ENCODE results near the gene SLIT3.

Gene SLIT3

DNA sequence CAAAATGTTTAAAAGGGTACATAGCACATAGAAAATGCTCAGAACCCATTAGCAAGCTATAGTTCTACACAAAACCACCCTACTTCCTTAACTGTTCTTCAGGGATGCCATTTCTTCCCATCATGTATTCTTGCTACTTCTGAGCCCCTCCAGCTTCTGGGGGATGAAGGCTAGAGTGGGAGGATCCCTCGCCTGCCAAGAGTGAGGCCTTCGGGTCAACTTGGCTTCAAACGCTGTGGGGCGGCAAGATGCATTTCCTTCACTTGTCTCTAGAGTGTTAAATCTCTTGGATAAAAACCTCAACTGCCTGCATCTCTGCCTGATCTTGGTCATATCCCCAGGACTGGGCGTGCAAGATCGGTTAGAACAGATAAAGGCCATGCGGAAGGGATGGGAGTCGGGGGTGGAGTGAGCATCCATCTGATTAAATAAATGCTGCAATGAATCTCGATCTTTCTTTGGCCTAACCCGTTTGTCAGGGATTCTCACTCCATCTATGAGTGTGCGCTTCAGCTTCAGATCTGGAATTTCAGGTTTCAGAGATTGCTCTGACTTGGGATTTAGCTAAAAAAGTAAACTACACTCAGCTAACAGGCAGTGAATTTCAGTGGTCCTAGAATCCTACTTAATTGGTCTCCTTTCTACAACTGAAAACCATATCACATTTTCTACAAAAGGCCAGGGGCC, 603.8 kb downstream of the SLIT3 start:
- DNase-seq (ENCODE audit: low spot score), result no peak

DNA sequence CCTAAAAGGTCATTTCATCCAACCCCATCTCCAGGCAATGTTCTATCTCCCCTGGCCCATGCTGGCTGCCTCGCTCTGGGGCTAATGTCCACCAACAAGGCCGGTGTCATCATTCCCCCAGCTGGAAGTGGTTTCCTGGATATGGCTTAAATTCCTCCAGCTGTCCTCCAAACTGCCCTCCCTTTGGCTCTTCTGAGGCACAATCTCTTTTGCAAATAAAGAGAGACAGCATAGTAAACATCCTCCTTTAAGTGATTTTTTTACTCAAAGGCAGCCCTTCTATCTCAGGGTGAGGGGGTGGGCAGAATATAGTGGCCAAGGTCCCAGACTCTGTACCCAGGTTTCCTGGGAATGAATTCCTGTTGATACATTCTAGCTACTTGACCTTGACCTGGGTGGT, 604.3 kb downstream of the SLIT3 start:
- DNase-seq (ENCODE audit: low spot score), result no peak

DNA sequence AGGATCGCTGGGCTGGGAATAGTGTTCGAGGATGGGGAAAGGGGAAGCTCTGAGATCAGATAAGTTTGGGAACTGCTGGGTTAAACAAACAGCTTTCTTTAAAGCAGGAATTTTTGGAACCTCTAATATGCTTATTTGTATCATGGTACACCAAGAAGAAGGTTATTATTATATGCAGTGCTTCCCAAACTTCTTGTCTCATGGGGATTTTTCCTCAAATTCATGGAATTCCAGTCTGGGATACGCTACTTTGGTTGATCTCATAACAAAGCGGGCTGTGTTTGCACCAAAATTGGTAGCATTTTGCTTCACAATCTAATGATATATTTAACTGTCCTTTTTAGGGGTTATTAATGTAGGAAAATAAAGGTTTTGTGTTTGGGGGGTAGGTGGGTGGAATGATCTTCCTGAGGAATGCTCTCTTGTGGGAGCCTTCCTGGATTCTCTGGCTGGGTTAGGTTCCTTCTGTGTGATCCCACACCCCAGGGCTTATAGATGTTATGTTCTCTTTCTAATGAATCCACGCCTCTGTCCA, 605.6 kb downstream of the SLIT3 start:
- DNase-seq (ENCODE audit: low spot score), result no peak

DNA sequence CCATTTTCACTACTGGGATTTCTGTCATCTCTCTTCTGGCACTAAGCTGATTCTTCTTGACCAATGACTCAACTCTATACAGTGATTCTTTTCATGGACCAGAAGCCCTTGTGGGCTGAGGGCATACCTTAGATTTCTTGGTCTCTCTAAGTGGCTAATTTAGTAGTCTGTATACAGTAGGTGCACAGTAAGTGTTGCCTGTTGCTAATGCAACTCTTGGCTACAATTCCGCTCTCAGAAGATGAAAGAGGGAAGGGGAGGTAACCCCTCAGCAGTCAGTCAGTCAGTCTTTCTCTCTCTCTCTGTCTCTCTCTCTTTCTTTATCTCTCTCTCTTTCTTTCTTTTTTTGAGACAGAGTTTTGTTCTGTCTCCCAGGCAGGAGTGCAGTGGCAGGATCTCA, 606.6 kb downstream of the SLIT3 start:
- DNase-seq (ENCODE audit: low spot score), result no peak

DNA sequence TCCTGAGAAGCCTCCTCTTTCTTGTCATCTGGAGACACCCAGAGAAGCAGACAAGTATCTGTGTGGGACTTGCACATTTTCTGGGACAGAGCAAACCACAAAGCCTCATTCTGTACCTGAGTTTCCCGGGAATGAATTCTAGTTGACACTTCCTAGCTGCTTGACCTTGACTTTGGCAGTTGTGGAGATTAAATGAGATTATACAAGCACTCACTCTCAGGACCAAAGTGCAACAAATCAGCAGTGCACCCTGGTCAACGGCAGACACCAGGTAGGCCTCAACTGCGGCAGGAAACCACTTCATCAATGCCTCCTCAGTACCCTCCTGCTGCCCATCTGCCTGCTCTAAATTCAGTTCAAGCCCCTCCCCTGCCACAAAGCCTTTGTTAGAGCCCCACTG, 607.1 kb downstream of the SLIT3 start:
- no peak for DNase-seq (ENCODE audit: low spot score)

DNA sequence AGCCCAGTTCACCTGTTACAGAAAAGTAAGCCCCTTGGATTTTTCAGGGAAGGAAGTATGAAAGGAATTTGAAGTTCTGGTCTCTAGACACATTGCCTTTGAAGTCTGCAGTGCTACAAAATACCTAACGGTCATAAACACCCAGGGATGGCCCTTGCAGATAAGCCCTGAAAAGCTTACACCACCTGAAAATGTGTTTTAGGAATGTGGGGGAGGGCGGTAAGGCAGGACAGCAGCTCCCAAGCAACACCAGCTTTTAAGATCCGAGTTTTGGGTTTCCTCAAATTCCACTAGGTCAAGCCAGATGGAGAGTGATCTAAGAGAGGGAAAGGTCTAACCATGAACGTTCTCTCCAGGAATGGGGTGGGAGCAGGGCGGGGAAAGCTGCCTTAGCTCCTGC, 607.6 kb downstream of the SLIT3 start:
- DNase-seq (ENCODE audit: low spot score), result no peak

DNA sequence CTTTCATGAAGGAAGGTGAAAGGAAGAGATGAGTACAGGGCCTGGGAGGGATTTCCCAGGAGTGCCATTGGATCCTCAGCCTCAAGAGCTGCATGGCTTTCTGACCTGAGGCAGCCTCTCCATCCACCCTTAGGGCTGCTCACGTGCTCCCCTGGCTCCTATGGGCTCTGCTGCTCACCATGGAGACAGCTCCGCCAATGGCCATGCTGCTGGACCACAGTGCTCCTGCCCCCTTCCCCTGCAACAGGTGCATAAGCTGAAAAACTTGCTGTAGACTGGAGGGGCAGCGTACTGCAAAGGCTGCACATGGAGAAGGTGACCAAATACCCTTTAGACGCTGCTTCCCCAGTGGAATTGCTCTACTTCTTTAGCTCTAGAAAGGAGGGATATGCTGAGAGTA, 609.0 kb downstream of the SLIT3 start:
- DNase-seq (ENCODE audit: low spot score), result no peak

DNA sequence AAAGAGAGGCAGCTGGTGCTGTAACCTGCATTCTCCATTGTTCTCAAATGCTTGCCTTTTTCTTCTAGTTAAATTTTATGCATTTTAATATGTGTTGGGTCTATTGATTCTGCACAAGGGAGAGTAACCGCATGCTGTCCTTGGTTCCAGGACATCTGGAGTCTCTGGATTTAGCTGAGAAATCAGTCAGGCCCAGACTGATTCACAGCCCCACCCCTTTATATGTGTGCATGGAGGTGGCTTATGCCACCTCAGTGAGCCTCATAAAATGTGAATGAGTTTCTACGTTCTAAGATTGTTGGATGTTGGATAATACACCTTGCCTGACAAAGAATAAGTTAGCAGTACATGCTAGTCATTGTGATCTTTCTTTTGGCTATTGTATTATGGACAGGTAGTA, 611.7 kb downstream of the SLIT3 start:
- DNase-seq (ENCODE audit: low spot score), result no peak

DNA sequence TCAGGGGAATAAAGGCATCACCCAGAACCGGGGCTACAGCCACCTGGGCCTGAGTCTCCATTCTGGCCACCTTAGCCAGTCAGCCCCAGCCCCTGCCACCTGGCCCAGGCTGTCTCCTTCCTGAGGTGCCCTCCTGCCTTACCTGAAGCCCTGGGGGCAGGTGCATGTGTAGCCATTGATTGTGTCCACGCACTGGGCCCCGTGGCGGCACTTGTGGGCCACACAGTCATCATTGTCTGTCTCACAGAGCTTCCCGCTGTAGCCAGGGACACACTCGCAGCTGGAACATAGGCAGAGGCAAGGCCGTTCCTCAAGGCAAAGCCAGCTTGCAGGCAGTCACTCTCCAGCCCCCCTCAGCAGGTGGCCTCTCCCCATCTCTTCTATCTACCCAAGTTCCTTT, 614.1 kb downstream of the SLIT3 start:
- DNase-seq (ENCODE audit: low spot score), result no peak

DNA sequence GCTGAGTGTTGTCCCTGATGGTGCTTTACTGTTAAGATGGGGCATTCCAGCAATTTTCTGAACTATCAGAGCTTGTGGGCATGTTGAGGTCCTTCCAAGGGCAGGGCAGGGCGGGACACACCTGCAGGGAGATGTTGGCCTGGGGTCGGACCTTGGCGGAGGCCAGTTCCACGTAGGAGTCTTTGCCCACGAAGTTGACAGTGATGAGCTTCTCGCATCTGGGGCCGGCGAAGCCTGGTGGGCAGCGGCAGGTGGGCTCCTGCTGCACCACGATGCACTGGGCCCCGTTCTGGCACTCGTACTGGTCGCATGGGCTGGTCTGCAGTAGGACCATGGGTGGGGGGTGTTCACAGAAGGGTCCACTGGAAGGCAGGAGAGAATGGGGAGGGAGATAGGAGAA, 615.4 kb downstream of the SLIT3 start:
- no peak for DNase-seq (ENCODE audit: low spot score)

DNA sequence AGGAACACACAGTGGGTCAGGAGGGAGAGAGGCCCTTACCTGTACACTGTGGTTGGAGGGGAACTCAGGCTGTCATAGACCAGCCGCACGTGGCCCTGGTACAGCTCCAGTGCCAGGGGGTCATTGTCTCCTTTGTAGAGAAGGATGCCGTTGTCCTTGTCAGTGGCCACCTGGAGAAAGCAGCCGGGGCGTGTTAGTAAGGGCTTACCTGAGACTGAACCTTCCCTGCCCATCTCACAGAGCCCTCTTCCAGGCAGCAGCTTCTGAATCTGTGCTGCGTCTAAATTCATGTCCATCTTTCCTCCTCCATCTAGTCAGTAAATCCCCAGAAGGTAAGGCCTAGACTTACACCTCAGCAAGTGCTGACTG, 617.0 kb downstream of the SLIT3 start:
- no peak for DNase-seq (ENCODE audit: low spot score)

DNA sequence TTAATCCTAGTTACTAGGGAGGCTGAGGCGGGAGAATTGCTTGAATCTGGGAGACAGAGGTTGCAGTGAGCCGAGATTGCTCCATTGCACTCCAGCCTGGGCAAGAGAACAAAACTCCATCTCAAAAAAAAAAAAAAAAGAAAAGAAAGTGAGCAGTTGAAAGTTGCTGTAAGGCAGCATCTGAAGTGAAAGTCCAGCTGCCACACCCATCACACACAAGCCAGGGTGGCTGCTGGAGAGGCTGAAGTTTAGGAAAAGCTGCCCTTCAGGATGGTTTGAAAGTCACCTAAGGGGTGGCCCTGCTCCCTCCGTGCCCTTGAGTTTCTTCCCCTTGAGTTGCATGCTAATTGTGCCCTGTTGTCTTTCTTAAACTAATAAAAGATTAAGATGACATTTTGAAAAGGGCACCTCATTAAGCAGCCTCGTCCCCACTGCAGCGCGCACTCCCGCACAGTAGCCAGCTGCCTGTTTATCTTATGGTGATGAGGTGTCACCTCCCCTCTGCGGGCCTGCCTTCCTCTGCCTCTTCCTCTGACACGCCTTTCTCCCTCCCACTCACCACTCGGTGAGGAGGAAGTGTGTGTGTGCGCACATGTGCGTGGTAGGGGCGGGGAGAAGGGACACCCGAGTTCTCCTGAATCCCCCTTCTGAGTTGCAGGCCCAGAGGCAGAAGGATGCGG, 617.6 kb downstream of the SLIT3 start:
- DNase-seq (ENCODE audit: low spot score), result no peak

DNA sequence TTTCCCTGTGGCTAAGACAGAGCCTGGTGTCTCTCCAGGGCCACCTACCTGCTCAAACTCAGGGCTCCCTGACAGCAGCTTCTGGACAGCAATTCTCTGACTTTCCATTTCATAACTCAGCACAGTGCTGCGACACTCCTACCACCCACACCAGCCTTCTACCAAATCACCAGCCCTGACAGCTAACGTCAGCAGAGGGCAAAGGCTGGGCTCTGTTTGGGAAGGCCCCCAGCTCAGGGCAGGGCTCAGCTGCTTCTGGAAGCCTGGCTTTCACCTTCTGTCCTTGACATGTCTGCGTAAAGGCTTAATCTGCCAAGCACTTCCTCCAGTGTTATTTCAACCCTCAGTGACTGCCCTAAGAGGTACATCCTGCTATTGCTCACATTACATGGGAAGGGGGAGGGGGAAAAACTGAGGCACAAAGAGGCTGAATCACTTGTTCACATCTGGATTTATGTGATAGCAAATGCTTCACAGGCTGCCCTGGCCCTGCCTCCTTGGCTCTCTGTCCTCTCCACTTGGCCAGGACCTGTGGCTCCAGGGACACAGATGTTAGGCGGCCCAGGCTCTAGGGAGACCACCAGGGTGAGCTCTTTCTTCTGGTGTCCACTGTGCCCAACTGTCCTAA, 619.3 kb downstream of the SLIT3 start:
- DNase-seq (ENCODE audit: low spot score), result no peak

DNA sequence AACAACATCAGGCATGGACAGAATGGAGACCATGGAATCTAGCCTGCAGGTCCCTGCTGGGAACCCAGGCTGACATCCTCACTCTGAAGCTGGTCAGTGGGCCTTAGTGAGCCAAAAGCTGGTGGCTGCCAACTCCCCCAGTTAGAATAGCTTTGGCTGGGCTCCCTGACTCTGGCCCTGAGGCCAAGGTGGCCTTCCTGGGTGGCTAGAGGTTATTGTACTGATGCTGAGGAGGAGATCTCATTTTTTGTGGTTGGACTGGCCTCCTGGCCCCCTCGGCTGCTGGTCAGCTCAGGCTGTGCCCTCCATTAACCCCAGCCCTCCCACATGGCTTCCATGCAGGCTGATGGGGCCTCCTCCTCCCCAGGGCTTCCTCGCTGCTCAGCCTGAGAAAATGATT, 620.5 kb downstream of the SLIT3 start:
- DNase-seq (ENCODE audit: low spot score), result no peak

DNA sequence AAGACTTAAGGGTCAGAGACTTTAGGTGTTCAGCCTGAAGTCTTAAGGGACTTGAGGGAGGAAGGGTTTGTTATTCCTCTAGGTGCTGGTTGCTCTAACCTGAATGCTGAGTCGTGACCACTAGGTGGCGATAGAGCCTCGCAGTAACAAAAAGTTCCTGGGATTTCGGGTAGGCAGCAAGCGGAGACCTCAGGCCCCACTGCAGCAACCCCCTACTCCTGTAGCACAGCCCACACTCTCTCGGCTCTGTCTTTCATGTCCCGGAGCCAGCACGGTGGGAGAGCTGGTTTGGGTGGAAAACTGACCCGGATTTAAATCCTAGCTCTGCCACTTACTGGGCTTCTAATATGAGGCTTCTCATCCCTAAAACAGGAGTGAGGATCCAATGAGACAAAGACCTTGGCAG, 621.4 kb downstream of the SLIT3 start:
- peak; percentile 60 for DNase-seq (ENCODE audit: low spot score)

DNA sequence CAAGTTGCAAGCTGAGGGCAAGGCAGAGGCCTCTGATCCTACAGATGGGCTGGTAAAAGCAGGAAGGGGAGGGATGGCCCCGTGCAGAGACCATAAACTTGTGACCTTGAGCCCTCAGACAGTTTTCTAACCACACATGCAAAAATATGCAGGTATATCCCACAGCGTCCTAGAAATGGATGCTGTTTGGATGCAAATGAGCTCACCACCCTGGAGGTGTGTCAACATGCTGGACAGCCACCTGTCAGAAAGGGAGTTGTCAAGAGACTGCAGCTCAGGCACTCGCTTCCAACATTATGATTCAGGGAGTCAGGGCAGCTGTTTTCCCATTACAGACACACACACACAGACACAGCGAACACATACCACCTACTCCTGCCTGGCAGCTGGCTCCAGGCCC, 624.4 kb downstream of the SLIT3 start:
- DNase-seq (ENCODE audit: low spot score), result no peak

DNA sequence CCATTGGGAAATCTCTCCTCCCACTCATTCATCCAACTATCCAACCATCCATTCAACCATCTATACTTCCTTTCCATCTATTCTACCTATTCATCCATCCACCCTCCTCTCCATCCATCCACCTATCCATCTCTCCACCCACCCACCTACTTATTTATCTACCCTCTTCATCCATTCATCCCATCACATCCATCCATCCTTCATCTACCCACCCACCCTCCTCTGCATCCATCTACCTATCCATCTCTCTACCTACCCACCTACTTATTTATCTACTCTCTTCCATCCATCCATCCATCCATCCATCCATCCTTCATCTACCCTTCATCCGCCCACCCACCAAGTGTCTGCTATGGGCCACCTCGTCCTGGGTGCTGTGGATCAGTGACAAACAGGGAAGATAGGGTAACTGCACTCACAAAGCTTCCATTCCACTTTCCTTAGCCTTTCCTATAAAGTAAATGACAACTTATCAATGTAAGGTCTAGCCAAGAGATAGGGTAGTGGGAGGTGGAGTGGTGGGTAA, 625.0 kb downstream of the SLIT3 start:
- no peak for DNase-seq (ENCODE audit: low spot score)

DNA sequence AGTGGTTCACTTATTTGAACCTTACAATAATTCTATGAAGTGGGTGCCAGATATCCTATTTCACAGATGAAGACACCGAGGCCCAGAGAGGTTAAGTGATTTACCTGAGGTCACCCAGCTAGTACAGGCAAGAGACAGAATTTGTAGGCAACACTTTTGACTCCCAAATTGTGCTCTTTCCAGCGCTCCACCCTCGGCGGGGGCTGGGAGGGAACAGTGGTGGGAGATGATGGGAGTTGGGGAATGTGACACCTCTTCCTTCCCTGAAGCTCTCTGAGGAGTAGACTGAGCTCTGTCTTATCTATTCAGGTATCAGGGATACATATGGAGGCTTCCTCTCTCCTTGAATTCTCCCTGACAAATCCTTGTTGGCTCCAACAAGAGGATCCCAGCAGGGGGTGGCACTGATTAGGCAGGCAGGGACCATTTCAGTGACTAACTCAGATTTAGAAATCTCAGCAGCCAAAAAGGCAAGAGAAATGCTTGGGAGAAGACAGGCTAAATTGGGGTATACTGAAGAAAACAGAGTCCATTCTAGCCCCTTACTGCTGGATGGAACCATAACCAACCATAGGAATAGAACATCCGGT, 626.0 kb downstream of the SLIT3 start:
- DNase-seq (ENCODE audit: low spot score), result no peak

DNA sequence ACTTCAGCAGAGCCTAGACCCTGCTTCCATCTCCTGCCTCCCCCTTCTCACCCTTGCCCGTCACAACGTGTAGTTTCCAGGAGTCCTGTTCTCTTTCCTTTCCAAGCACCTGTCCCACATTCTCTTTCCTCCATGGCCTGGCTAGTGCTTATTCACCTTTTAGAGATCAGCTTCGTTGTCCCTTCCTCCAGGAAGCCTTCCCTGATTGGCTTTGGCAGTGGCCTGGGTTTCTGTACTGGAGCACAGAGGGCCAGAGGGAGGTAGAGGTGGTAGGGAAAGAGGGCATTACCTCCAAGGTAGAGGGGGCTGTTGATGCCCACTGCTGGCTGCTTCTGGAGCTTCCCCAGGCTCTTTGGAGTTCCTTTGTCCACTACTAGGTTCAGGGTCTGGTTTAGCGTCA, 628.1 kb downstream of the SLIT3 start:
- DNase-seq (ENCODE audit: low spot score), result no peak

DNA sequence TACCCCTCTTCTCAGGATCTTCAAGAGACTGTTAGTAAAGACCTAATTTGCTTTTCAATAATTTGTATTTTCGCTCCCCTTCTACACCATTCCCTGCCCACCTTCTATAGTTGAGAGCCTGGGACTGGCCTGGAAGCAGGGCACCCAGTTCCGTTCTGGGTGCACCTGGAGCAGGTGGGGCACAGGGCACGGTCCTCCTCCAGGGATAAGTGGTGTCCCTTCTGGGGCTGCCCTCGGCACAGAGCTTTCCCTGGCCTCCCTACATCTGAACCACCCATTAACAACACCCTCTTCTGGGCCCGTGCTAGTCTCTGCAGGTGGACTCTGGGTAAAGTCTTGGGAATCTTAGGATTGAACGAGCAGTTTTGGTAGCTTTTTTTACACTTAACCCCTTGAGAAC, 628.9 kb downstream of the SLIT3 start:
- DNase-seq (ENCODE audit: low spot score), result no peak

DNA sequence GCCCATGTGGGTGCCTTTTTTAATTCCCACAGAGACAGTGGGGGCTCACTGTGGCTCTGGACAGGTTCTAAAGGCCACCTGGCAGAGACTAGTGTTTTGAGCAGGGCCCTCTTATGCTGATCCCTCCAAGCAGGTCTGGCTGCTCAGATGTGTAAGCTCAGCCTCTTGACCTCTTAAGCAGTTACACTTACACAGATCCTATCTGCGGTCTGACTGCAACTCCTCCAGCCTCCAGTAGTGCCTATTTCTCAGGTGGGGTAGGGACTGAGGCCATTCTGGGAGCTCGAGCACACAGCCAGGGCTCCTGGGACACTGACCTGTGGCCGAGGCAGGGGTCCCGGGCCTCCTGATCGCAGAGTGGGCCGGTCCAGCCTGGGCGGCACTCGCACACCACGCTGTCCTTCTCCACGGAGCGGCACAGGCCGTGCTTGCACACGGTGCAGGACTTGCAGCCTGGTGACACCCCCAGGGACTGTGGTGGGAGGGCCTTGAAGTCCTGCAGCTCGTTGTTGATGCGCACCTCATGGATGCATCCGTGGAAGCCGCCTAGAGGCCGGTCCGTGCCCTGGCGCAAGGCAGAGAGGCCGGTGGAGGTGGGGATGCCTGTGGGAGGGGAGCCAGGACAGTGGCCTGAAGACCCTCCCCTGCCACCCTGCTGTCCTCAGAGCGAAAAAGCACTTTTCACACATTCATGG, 629.9 kb downstream of the SLIT3 start:
- no peak for DNase-seq (ENCODE audit: low spot score)

DNA sequence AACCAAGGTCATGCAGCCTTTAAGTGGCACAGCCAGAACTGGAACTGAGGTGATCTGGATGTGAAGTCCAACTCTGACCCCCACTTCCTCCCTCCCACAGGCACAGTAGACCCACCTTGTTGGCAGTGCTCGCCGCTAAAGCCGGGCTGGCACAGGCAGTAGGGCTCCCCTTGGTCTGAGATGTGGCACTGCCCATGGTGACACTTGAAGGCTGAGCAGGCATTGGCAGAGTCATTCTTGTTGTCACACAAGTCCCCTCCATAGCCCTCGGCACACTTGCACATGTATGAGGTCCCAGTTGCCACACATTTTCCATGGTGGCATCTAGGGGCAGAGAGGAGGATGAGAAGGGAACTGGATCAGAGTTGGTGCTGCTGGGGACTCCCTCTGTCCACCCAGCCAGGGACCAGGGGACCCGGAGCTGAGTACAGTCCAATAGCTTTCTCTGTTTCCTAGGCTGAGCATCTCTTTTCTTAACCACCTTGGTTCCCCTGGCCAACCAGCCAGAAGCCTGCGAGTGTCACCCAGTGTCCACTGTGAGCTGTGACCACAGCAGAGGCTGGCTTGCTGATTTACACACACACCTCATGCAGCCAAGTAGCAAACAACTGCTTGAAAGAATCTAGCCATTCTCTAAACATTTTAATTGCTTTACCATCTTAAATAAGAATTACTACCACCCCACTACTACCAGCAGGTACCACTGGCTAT, 631.1 kb downstream of the SLIT3 start:
- DNase-seq (ENCODE audit: low spot score), result no peak

Measured in CD4-positive, alpha-beta T cell treated with Interleukin-2 at 100 ng/mL for 4 hours (primary cell).